Activated T-helper 17 cell treated with anti-CD3 and anti-CD28 coated beads, Interleukin-2, amount 50 U/mL, for 72 hours (primary cell): Measurements from ENCODE around the gene PDK2. TPM values are rescaled to one million over a fixed set of nuclear protein-coding genes. Genes with fewer than 3 reads are reported as not detected.

Source experiments
- ATAC-seq: fragments of 150-1000 bp; cut with Tn5 transposase; replicated peaks from 2 replicates; pipeline ENCODE4 v1.10.0; 2021; ENCODE audit warnings: mild to moderate bottlenecking, moderate library complexity
- H3K27ac Mint-ChIP-seq: one replicate; pipeline ENCODE4 v1.8.0; 2022; ENCODE audit warnings: mixed read lengths
- H3K27me3 Mint-ChIP-seq: one replicate; pipeline ENCODE4 v1.8.0; 2022; ENCODE audit warnings: mixed read lengths
- H3K36me3 Mint-ChIP-seq: one replicate; pipeline ENCODE4 v1.8.0; 2022; ENCODE audit warnings: low read depth, mild to moderate bottlenecking, mixed read lengths
- H3K4me1 Mint-ChIP-seq: one replicate; pipeline ENCODE4 v1.8.0; 2022; ENCODE audit warnings: mixed read lengths
- H3K4me3 Mint-ChIP-seq: one replicate; pipeline ENCODE4 v1.8.0; 2022; ENCODE audit warnings: mild to moderate bottlenecking, mixed read lengths
- H3K9me3 Mint-ChIP-seq: one replicate; pipeline ENCODE4 v1.8.0; 2022; ENCODE audit warnings: mixed read lengths
- total RNA-seq, 2 donors: library from RNA; stranded (reverse); gene quantifications; one replicate each; pipeline ENCODE4 v1.2.3, GENCODE V29; 2022

The PDK2 gene
- total RNA-seq = 10 to 100 TPM; 10.0 to 15.2 TPM

- peak; percentile 95 for ATAC-seq
- peaks cover 18% of the 10 kb centered on the region for H3K36me3 Mint-ChIP-seq
- H3K27ac Mint-ChIP-seq = peak within 1 kb of the TSS; percentile 93
- no peaks in the 10 kb centered on the region for H3K27me3 Mint-ChIP-seq
- peak within 1 kb of the TSS; percentile 96 for H3K4me3 Mint-ChIP-seq
- no peaks in the 10 kb centered on the region for H3K9me3 Mint-ChIP-seq
- H3K4me1 Mint-ChIP-seq = peaks cover 13% of the 10 kb centered on the region
Measured at GRCh38 chr17:50094753-50095619, at the start of gene PDK2. TSS of gene PDK2 (plus strand) at chr17:50095351. CDS start at chr17:50095436, 85 bp downstream.

- Mint-ChIP-seq H3K9me3 (no peaks in the 10 kb centered on the region), H3K36me3 (no peaks in the 10 kb centered on the region), H3K4me3 (no peak overlapping the region), H3K27ac (no peak overlapping the region), H3K27me3 (peaks cover 14% of the 10 kb centered on the region), H3K4me1 (peaks cover 17% of the 10 kb centered on the region)
- ATAC-seq = no peak
Measured at GRCh38 chr17:50046179-50046578, 49.0 kb upstream of the PDK2 start.

GRCh38 chr17:50046667-50047066 lies 48.5 kb upstream of the PDK2 start:
- Mint-ChIP-seq H3K9me3 (no peaks in the 10 kb centered on the region), H3K36me3 (no peaks in the 10 kb centered on the region), H3K27me3 (peaks cover 14% of the 10 kb centered on the region), H3K4me3 (no peak overlapping the region), H3K27ac (no peak overlapping the region), H3K4me1 (peaks cover 22% of the 10 kb centered on the region)
- ATAC-seq = no peak

GRCh38 chr17:50047083-50047482 lies 48.1 kb upstream of the PDK2 start:
- no peak for ATAC-seq
- no peak overlapping the region for H3K4me3 Mint-ChIP-seq
- H3K27me3 Mint-ChIP-seq = peaks cover 14% of the 10 kb centered on the region
- H3K4me1 Mint-ChIP-seq = peaks cover 26% of the 10 kb centered on the region
- no peaks in the 10 kb centered on the region for H3K9me3 Mint-ChIP-seq
- H3K27ac Mint-ChIP-seq = peak overlapping the region; percentile 36
- no peaks in the 10 kb centered on the region for H3K36me3 Mint-ChIP-seq

GRCh38 chr17:50047488-50048126 lies 47.5 kb upstream of the PDK2 start:
- Mint-ChIP-seq H3K27me3 (peaks cover 14% of the 10 kb centered on the region), H3K27ac (peak overlapping the region; percentile 36), H3K9me3 (no peaks in the 10 kb centered on the region), H3K4me1 (peaks cover 26% of the 10 kb centered on the region), H3K36me3 (no peaks in the 10 kb centered on the region), H3K4me3 (no peak overlapping the region)
- ATAC-seq = peak; percentile 13

- Mint-ChIP-seq H3K36me3 (no peaks in the 10 kb centered on the region), H3K27me3 (peaks cover 12% of the 10 kb centered on the region), H3K9me3 (no peaks in the 10 kb centered on the region), H3K4me3 (no peak overlapping the region), H3K4me1 (peaks cover 26% of the 10 kb centered on the region), H3K27ac (peak overlapping the region; percentile 36)
- no peak for ATAC-seq
Measured at GRCh38 chr17:50048146-50048720, 46.9 kb upstream of the PDK2 start.

- Mint-ChIP-seq H3K9me3 (no peaks in the 10 kb centered on the region), H3K4me1 (peaks cover 26% of the 10 kb centered on the region), H3K36me3 (no peaks in the 10 kb centered on the region), H3K4me3 (no peak overlapping the region), H3K27ac (no peak overlapping the region), H3K27me3 (peaks cover 12% of the 10 kb centered on the region)
- no peak for ATAC-seq
Measured at GRCh38 chr17:50048988-50049387, 46.2 kb upstream of the PDK2 start.

- peaks cover 9% of the 10 kb centered on the region for H3K27me3 Mint-ChIP-seq
- H3K9me3 Mint-ChIP-seq = no peaks in the 10 kb centered on the region
- ATAC-seq = no peak
- no peak overlapping the region for H3K27ac Mint-ChIP-seq
- H3K36me3 Mint-ChIP-seq = no peaks in the 10 kb centered on the region
- H3K4me1 Mint-ChIP-seq = peaks cover 26% of the 10 kb centered on the region
- no peak overlapping the region for H3K4me3 Mint-ChIP-seq
Measured at GRCh38 chr17:50049636-50050035, 45.5 kb upstream of the PDK2 start.

- ATAC-seq = no peak
- Mint-ChIP-seq H3K9me3 (no peaks in the 10 kb centered on the region), H3K4me1 (peaks cover 26% of the 10 kb centered on the region), H3K27me3 (peaks cover 7% of the 10 kb centered on the region), H3K27ac (peak overlapping the region; percentile 86), H3K4me3 (peak overlapping the region; percentile 64), H3K36me3 (no peaks in the 10 kb centered on the region)
Measured at GRCh38 chr17:50050431-50051032, 44.6 kb upstream of the PDK2 start.

GRCh38 chr17:50051082-50051576 lies 44.0 kb upstream of the PDK2 start:
- H3K36me3 Mint-ChIP-seq = no peaks in the 10 kb centered on the region
- ATAC-seq = peak; percentile 88
- H3K27me3 Mint-ChIP-seq = peaks cover 6% of the 10 kb centered on the region
- H3K4me1 Mint-ChIP-seq = peaks cover 26% of the 10 kb centered on the region
- no peaks in the 10 kb centered on the region for H3K9me3 Mint-ChIP-seq
- peak overlapping the region; percentile 64 for H3K4me3 Mint-ChIP-seq
- H3K27ac Mint-ChIP-seq = peak overlapping the region; percentile 86

GRCh38 chr17:50051606-50052005 lies 43.5 kb upstream of the PDK2 start:
- no peaks in the 10 kb centered on the region for H3K36me3 Mint-ChIP-seq
- H3K27ac Mint-ChIP-seq = peak overlapping the region; percentile 86
- H3K4me3 Mint-ChIP-seq = peak overlapping the region; percentile 64
- ATAC-seq = peak; percentile 1
- peaks cover 6% of the 10 kb centered on the region for H3K27me3 Mint-ChIP-seq
- H3K9me3 Mint-ChIP-seq = no peaks in the 10 kb centered on the region
- peaks cover 26% of the 10 kb centered on the region for H3K4me1 Mint-ChIP-seq

GRCh38 chr17:50052241-50052796 lies 42.8 kb upstream of the PDK2 start:
- Mint-ChIP-seq H3K9me3 (no peaks in the 10 kb centered on the region), H3K4me1 (peaks cover 24% of the 10 kb centered on the region), H3K4me3 (peak overlapping the region; percentile 64), H3K27ac (no peak overlapping the region), H3K36me3 (no peaks in the 10 kb centered on the region), H3K27me3 (peaks cover 6% of the 10 kb centered on the region)
- ATAC-seq = no peak

- no peaks in the 10 kb centered on the region for H3K9me3 Mint-ChIP-seq
- H3K4me1 Mint-ChIP-seq = peaks cover 18% of the 10 kb centered on the region
- peaks cover 6% of the 10 kb centered on the region for H3K27me3 Mint-ChIP-seq
- H3K4me3 Mint-ChIP-seq = no peak overlapping the region
- H3K36me3 Mint-ChIP-seq = no peaks in the 10 kb centered on the region
- no peak for ATAC-seq
- peak overlapping the region; percentile 56 for H3K27ac Mint-ChIP-seq
Measured at GRCh38 chr17:50052822-50053653, 42.1 kb upstream of the PDK2 start.
